Glutamatergic neuron (in vitro differentiated cells): ENCODE results near the gene KNDC1. TPM values are rescaled to one million over a fixed set of nuclear protein-coding genes. Genes with fewer than 3 reads are reported as not detected.
"Not testable (repeated sequence)": the region's sequence is repeated elsewhere in the genome, so short reads cannot be mapped to it uniquely, and the experiment has no call there.

Experiments used
- DNase-seq: peaks from one replicate; pipeline ENCODE4 v3.0.0; 2022
- H3K27ac Mint-ChIP-seq: one replicate; pipeline ENCODE4 v1.8.0; 2020; ENCODE audit warnings: mild to moderate bottlenecking, mixed read lengths, inconsistent platforms; ENCODE audit not compliant: unreplicated experiment
- H3K27me3 Mint-ChIP-seq: one replicate; pipeline ENCODE4 v1.8.0; 2020; ENCODE audit warnings: mild to moderate bottlenecking, moderate library complexity, mixed read lengths, inconsistent platforms; ENCODE audit not compliant: unreplicated experiment
- H3K36me3 Mint-ChIP-seq: one replicate; pipeline ENCODE4 v1.8.0; 2020; ENCODE audit warnings: mild to moderate bottlenecking, mixed read lengths, inconsistent platforms; ENCODE audit not compliant: unreplicated experiment
- H3K4me1 Mint-ChIP-seq: one replicate; pipeline ENCODE4 v1.8.0; 2020; ENCODE audit warnings: mild to moderate bottlenecking, low read depth, mixed read lengths, inconsistent platforms; ENCODE audit not compliant: unreplicated experiment
- H3K4me3 Mint-ChIP-seq: one replicate; pipeline ENCODE4 v1.8.0; 2020; ENCODE audit warnings: mild to moderate bottlenecking, mixed read lengths, inconsistent platforms; ENCODE audit not compliant: unreplicated experiment
- H3K9me3 Mint-ChIP-seq: one replicate; pipeline ENCODE4 v1.8.0; 2020; ENCODE audit warnings: mild to moderate bottlenecking, moderate library complexity, mixed read lengths, inconsistent platforms; ENCODE audit not compliant: unreplicated experiment
- long read RNA-seq: library from polyadenylated mRNA; unstranded; transcript quantifications from one replicate; pipeline ENCODE4 v2.0.0, GENCODE V29; 2020; ENCODE audit not compliant: unreplicated experiment
- total RNA-seq: library from RNA; stranded (reverse); fragmentation: NEBNext Ultra II Directional; extraction: Animal tissue kit (Norgen Biotek cat#: 25700); gene quantifications from one replicate; pipeline ENCODE4 v1.2.1, GENCODE V29; 2021; ENCODE audit not compliant: unreplicated experiment
- TF ChIP-seq, protein P1 (sequence below): fragments of 200-600 bp; sonication (generic); IDR thresholded peaks from one replicate; pipeline ENCODE4 v1.5.0; 2021; ENCODE audit not compliant: partially characterized antibody, unreplicated experiment

The KNDC1 gene, protein sequence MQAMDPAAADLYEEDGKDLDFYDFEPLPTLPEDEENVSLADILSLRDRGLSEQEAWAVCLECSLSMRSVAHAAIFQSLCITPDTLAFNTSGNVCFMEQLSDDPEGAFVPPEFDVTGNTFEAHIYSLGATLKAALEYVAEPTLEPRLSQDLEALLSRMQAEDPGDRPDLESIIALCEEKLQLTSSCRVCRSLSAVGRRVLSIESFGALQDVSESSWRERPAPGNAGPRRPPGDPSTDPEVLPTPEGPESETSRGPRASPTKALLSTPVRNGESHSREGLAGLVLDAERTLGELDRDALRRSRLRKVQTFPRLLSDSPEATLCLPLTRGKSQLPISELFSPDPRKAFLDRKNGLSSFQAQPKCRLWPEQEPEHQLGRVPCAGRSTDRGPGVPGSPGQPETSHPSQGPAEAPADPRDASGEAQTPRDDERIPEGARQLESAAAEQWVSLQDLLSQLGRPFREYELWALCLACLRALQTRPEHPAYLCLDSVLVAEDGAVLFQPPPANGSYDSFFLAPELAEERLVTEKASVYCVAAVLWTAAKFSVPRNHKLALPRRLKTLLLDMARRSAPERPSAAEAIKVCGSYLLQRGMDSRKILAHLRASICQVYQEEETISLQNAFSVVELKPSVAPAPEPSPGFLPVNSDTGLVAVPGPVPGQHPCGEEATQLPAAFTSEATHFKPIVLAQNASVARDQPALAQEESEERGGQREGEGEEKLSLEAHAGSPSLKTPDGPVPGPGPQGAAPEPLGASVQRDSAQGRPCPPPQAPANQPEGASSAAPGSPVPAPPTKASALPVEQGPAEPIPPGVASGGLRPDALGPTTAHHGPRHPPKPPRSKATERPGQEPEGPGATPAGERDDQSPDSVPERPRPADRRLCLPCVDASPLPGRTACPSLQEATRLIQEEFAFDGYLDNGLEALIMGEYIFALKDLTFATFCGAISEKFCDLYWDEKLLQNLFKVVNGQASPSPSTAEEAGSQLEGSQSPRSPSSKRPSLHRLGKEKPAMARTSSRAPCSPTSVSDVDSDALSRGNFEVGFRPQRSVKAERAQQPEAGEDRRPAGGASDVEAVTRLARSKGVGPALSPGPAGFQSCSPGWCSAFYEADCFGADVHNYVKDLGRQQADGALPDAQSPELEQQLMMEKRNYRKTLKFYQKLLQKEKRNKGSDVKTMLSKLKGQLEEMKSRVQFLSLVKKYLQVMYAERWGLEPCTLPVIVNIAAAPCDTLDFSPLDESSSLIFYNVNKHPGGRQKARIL (N-terminal part only)
- total RNA-seq, result 7.4 TPM
- long read RNA-seq, partial matches to known transcripts, result 0 of 2 reads
- long read RNA-seq, other reads (novel, unspliced or antisense), result 1 of 2 reads

GRCh38 chr10:133159950-133160825, at the start of gene KNDC1:
Gene KNDC1 (plus strand): TSS chr10:133160219. CDS start chr10:133160468, 249 bp downstream.
- Mint-ChIP-seq H3K27ac (no peak within 1 kb of the TSS), H3K4me3 (peak within 1 kb of the TSS; percentile 42), H3K4me1 (peaks cover 3% of the 10 kb centered on the region), H3K36me3 (no peaks in the 10 kb centered on the region), H3K27me3 (peaks cover 8% of the 10 kb centered on the region), H3K9me3 (peaks cover 2% of the 10 kb centered on the region)
- TF ChIP-seq, protein P1, sequence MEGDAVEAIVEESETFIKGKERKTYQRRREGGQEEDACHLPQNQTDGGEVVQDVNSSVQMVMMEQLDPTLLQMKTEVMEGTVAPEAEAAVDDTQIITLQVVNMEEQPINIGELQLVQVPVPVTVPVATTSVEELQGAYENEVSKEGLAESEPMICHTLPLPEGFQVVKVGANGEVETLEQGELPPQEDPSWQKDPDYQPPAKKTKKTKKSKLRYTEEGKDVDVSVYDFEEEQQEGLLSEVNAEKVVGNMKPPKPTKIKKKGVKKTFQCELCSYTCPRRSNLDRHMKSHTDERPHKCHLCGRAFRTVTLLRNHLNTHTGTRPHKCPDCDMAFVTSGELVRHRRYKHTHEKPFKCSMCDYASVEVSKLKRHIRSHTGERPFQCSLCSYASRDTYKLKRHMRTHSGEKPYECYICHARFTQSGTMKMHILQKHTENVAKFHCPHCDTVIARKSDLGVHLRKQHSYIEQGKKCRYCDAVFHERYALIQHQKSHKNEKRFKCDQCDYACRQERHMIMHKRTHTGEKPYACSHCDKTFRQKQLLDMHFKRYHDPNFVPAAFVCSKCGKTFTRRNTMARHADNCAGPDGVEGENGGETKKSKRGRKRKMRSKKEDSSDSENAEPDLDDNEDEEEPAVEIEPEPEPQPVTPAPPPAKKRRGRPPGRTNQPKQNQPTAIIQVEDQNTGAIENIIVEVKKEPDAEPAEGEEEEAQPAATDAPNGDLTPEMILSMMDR, result no peak
- peak; percentile 75 for DNase-seq

DNA sequence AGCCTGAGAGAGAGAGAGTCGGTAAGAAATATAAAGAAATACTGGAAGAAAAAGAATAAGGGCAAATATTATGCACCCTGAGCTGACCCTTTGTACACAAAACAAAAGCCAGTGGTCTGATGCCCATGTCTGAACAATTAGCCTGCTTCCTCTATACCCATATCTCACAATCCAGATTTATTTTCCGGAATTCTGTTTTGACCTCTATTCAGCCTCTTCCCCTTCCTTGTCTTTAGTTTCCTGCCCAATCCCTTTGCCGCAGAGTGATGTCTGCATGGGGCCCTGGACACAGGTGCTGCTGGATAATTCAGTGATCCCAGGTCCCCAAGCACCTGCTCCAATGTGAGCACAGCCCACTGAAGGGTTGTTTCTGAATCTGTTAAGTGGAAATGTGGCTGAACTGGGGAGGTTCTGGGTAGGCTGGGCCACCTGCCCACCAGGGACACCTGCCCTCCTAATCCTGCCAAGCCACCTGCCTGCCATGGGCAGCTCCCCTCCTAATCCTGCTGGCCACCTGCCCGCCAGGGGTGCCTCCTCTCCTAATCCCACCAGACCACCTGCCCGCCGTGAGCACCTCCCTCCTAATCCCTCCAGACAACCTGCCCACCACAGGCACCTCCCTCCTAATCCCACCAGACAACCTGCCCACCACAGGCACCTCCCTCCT, 49.3 kb upstream of the KNDC1 start:
- Mint-ChIP-seq H3K4me1 (no peaks in the 10 kb centered on the region), H3K4me3 (no peak overlapping the region), H3K9me3 (peaks cover 12% of the 10 kb centered on the region), H3K36me3 (peaks cover 34% of the 10 kb centered on the region), H3K27ac (no peak overlapping the region), H3K27me3 (peaks cover 17% of the 10 kb centered on the region)
- TF ChIP-seq, protein P1, result no peak
- DNase-seq, result no peak

DNA sequence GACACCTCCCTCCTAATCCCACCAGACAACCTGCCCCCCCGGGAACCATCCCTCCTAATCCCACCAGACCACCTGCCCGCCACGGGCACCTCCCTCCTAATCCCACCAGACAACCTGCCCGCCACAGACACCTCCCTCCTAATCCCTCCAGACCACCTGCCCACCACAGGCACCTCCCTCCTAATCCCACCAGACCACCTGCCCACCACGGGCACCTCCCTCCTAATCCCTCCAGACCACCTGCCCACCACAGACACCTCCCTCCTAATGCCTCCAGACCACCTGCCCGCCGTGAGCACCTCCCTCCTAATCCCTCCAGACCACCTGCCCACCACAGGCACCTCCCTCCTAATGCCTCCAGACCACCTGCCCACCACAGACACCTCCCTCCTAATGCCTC, 48.4 kb upstream of the KNDC1 start:
- peaks cover 12% of the 10 kb centered on the region for H3K9me3 Mint-ChIP-seq
- peaks cover 17% of the 10 kb centered on the region for H3K27me3 Mint-ChIP-seq
- H3K36me3 Mint-ChIP-seq, result peaks cover 34% of the 10 kb centered on the region
- H3K4me3 Mint-ChIP-seq, DNase-seq, H3K4me1 Mint-ChIP-seq, H3K27ac Mint-ChIP-seq: not testable (repeated sequence)

DNA sequence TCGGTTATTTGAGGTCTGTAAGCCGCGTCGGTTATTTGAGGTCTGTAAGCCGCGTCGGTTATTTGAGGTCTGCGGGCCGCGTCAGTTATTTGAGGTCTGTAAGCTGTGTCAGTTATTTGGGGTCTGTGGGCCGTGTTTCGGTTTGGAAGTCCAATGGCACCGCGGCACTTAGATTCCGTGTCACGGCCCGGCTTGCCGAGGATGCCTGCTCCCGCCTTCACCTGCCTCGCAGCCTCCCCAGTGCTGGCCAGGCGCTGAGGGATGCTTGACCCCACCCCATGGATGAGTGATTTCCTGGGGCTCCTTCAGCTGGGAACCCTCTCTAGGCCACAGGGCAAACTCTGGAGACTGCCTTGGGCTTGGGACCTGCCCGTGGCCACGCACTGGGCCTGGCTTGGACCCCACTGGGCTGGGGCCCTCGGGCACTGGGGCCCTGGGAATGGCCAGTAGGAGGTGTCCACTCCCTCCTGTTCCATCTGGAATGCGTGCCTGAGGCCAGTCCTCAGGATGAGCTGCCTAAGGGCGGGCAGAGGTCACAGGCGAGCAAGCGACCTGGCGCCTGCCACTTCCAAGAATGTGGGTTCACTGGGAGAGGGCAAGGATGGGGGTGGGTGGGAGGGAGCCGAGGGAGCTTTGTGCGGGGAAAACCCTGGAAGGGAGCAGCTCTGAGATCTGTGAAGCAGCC, 46.7 kb upstream of the KNDC1 start:
- H3K9me3 Mint-ChIP-seq, result peaks cover 7% of the 10 kb centered on the region
- H3K36me3 Mint-ChIP-seq, result peaks cover 26% of the 10 kb centered on the region
- H3K27me3 Mint-ChIP-seq, result peaks cover 16% of the 10 kb centered on the region
- no peak for DNase-seq
- TF ChIP-seq, protein P1, result no peak
- H3K4me1 Mint-ChIP-seq, result no peaks in the 10 kb centered on the region
- H3K27ac Mint-ChIP-seq, result no peak overlapping the region
- H3K4me3 Mint-ChIP-seq, result no peak overlapping the region
